HepG2 (cell line): ENCODE data around the gene MAP1LC3A. TPM values are rescaled to one million over a fixed set of nuclear protein-coding genes. Genes with fewer than 3 reads are reported as not detected.

Source experiments
- ATAC-seq: fragments of 200-7000 bp; cut with Tn5 transposase; 3 replicates; pipeline ENCODE4 v1.9.1; 2020; ENCODE audit warnings: mild to moderate bottlenecking, moderate library complexity
- BruUV-seq: library from RNA; stranded (reverse); fragments of 400-500 nt; replicated peaks from 2 replicates; lab custom pipeline; 2021; lab: Mats Ljungman, UMichigan
- CTCF ChIA-PET: fragments of 300-600 bp; formaldehyde crosslinking; extraction: SDS; loops from one replicate; lab custom pipeline; 2021; ENCODE audit warnings: low total read pairs, inconsistent platforms, low intra/inter-chr PET ratio; lab: Yijun Ruan, JAX
- POLR2A ChIA-PET: fragments of 350-600 bp; sonication (Branson Sonifier 250); formaldehyde crosslinking; loops from one replicate; lab custom pipeline; 2020; ENCODE audit warnings: antibody characterized with exemption, inconsistent platforms; lab: Yijun Ruan, JAX
- DNase-seq: peaks from one replicate; pipeline ENCODE4 v3.0.0-alpha.2; 2015; ENCODE audit warnings: low spot score
- FAIRE-seq: peaks from 3 replicates; lab custom pipeline; 2011; peaks lifted over from hg19 to GRCh38; lab: Jason Lieb, UNC
- H2AFZ ChIP-seq: one replicate; pipeline ENCODE4 v1.6.1; 2011; ENCODE audit warnings: low read length, inconsistent platforms
- H3K27ac ChIP-seq: fragments of 300-600 bp; 3 replicates; pipeline ENCODE4 v1.8.0; 2011; ENCODE audit warnings: mixed run types, mild to moderate bottlenecking, mixed read lengths, low read length, inconsistent platforms; ENCODE audit not compliant: insufficient read depth; ENCODE audit errors: extremely low read length
- H3K27me3 ChIP-seq, 2 experiments: fragments of 200-600 bp in 1 of 2; 2 replicates in 1 of 2; 3 replicates in 1 of 2; pipeline versions ENCODE4 v1.6.0 to v1.8.0; 2011; ENCODE audit warnings: low read length in 2 of 2, mild to moderate bottlenecking in 2 of 2, moderate library complexity in 2 of 2, inconsistent platforms in 1 of 2; ENCODE audit not compliant: insufficient read depth in 2 of 2, control insufficient read depth in 1 of 2
- H3K36me3 ChIP-seq, 2 experiments: fragments of 200-600 bp in 1 of 2; replicated peaks in 1 of 2; 2 replicates in 1 of 2; 3 replicates in 1 of 2; pipeline versions ENCODE4 v1.5.1 to v1.8.0; 2011; ENCODE audit warnings: low read length in 2 of 2, inconsistent platforms in 1 of 2; ENCODE audit not compliant: insufficient read depth in 2 of 2, control insufficient read depth in 1 of 2
- H3K4me1 ChIP-seq: 2 replicates; pipeline ENCODE4 v1.5.1; 2012; ENCODE audit warnings: low read length, inconsistent platforms; ENCODE audit not compliant: insufficient read depth
- H3K4me2 ChIP-seq: 2 replicates; pipeline ENCODE4 v1.6.0; 2011; ENCODE audit warnings: low read depth, low read length, inconsistent platforms
- H3K4me3 ChIP-seq, 3 experiments: fragments of 200-600 bp in 1 of 3; sonication (generic), shearing (Covaris generic) in 1 of 3; replicated peaks in 1 of 3; 2 replicates each; pipeline ENCODE4 v1.5.1; 2011 to 2016; ENCODE audit warnings: low read length in 3 of 3, inconsistent platforms in 2 of 3, low read depth in 2 of 3, mild to moderate bottlenecking in 2 of 3, control low read depth in 1 of 3, mixed read lengths in 1 of 3; ENCODE audit not compliant: insufficient read depth in 1 of 3
- H3K79me2 ChIP-seq: one replicate; pipeline ENCODE4 v1.6.1; 2011; ENCODE audit warnings: low read length, inconsistent platforms; ENCODE audit not compliant: insufficient read depth
- H3K9ac ChIP-seq: 2 replicates; pipeline ENCODE4 v1.6.0; 2011; ENCODE audit warnings: mild to moderate bottlenecking, low read depth, low read length, inconsistent platforms; ENCODE audit not compliant: insufficient read depth
- H3K9me3 ChIP-seq: 2 replicates; pipeline ENCODE4 v1.5.1; 2012; ENCODE audit warnings: mild to moderate bottlenecking, low read length
- H4K20me1 ChIP-seq: 2 replicates; pipeline ENCODE4 v1.6.0; 2011; ENCODE audit warnings: inconsistent platforms, mild to moderate bottlenecking, low read length, moderate library complexity; ENCODE audit not compliant: insufficient read depth
- HDAC6 ChIP-seq: fragments of 200-600 bp; sonication (generic); IDR thresholded peaks from 2 replicates; pipeline ENCODE4 v1.7.0; 2017; ENCODE audit warnings: mild to moderate bottlenecking, antibody characterized with exemption, low read length, low read depth
- MTF2 ChIP-seq: sonication (generic); formaldehyde crosslinking; IDR thresholded peaks from 2 replicates; pipeline ENCODE4 v1.5.0; 2020; ENCODE audit warnings: missing genetic modification reagents, borderline replicate concordance
- POLR2AphosphoS5 ChIP-seq: IDR thresholded peaks from 2 replicates; pipeline ENCODE4 v1.6.1; 2012; ENCODE audit warnings: low read depth, low read length
- ZNF790 ChIP-seq: sonication (generic); formaldehyde crosslinking; IDR thresholded peaks from 2 replicates; pipeline ENCODE4 v1.8.0; 2022; ENCODE audit warnings: missing genetic modification reagents, mild to moderate bottlenecking, borderline replicate concordance
- ZSCAN20 ChIP-seq: sonication (generic); formaldehyde crosslinking; IDR thresholded peaks from 2 replicates; pipeline ENCODE4 v1.4.0; 2020; ENCODE audit warnings: missing genetic modification reagents, mild to moderate bottlenecking, borderline replicate concordance
- WGBS: methylation state at CpG from one replicate; pipeline ENCODE4 v1.1.6; 2017; ENCODE audit warnings: low lambda C conversion rate; 5-methylcytosine and 5-hydroxymethylcytosine counted together
- in situ Hi-C: cut with HindIII; loops from 2 replicates; pipeline ENCODE4 v1.10.0; 2017; ENCODE audit warnings: low pct_unique_long_range_greater_than_20kb; ENCODE audit not compliant: extremely low pct_ligation_motif_present
- intact Hi-C: fragments of 100-400 bp; cut with micrococcal nuclease; formaldehyde crosslinking; loops from one replicate; pipeline ENCODE4 v1.10.0; 2022; ENCODE audit not compliant: unreplicated experiment
- polyA plus RNA-seq, 8 experiments: library from polyadenylated mRNA; depleted of rRNA in 3 of 8; stranded (reverse) in 7 of 8; unstranded in 1 of 8; fragments of >200 nt; fragmentation: Illumina TruSeq in 4 of 8; extraction: Trizol in 4 of 8; gene quantifications; 2 replicates each; pipeline versions ENCODE4 v1.2.1 to v1.2.3, GENCODE V29; 2011 to 2016; ENCODE audit warnings: low read depth in 4 of 8, missing spikeins in 1 of 8, mixed read lengths in 1 of 8; ENCODE audit not compliant: insufficient read depth in 1 of 8
- total RNA-seq, 5 experiments: library from RNA; depleted of rRNA; stranded (reverse); fragments of >200 nt; fragmentation: Illumina TruSeq; extraction: Trizol; gene quantifications; 2 replicates each; pipeline ENCODE4 v1.2.3, GENCODE V29; 2016; ENCODE audit warnings: low read depth in 1 of 5
- TF ChIP-seq, protein P1 (sequence below): sonication (generic); formaldehyde crosslinking; IDR thresholded peaks from 2 replicates; pipeline ENCODE4 v1.5.1; 2020; ENCODE audit warnings: mild to moderate bottlenecking, missing genetic modification reagents, borderline replicate concordance

Gene MAP1LC3A
- total and polyA plus RNA-seq, 2 of the 13 experiments (the other 11 are each of a cell fraction or from before 2014, with no cell fraction given): not detected

DNA sequence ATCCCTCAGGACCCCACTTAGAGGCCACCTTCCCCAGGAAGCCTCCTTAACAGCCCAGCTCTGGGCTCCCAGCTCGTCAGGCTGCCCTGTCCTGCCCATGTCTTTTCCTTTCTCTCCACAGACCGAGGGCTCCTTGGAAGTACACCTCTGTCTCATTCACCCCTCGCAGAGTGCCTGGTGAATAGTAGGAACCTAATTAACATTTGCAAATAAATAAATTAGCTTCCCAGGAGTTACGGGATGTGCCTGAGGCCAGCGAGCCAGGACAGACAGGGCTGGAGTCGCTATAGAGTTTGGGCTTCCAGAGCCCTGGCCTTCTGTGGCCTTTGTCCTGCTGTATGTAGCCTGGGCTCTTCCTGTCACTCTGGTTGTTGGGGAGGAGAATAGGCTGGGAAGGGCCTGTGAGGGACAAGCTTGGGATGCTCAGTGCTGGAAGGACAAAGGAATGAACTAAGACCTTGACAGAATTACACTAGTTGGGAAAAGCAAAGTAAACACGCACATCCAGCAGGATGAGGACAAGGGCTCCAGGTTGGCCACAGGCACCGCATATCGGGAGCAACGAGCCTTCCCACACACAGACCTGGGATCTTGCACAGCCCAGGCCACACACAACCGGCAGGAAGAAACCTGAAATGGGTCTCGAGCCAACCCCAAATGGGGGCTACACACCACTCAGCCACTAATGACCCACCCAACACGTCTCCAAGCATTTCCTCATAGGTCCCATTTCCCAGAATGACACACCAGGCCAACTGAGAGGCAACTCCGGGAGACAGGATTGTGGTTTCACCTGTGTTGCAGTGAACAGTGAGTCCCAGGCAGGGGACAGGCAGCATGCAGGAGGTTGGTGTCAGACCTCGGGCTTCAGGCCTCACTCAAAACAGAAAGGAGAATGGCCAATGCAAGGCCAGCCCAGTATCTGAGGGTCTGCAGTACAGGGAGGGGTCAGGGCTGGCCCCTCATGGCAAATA is 9.7 kb downstream of the MAP1LC3A start (continued):
- TF ChIP-seq HDAC6 (no peak), POLR2AphosphoS5 (no peak)

GRCh38 chr20:34569598-34569997 is 11.1 kb downstream of the MAP1LC3A start:
- Histone ChIP-seq H3K79me2 (no peaks in the 10 kb centered on the region), H3K4me3 (no peak overlapping the region), H3K4me1 (peaks cover 7% of the 10 kb centered on the region; the same call in 1 of the 2 replicates), H3K4me2 (no peak overlapping the region), H3K36me3 (peaks cover 33 to 59% of the 10 kb centered on the region in 2 experiments), H3K27me3 (no peaks in the 10 kb centered on the region), H3K9ac (no peak overlapping the region), H3K9me3 (no peaks in the 10 kb centered on the region), H4K20me1 (no peaks in the 10 kb centered on the region), H2AFZ (no peak overlapping the region), H3K27ac (no peak overlapping the region)
- in situ Hi-C loops: no loop called here
- DNase-seq (no peak), FAIRE-seq (no peak), ATAC-seq (no peak)
- intact Hi-C loops: no loop called here
- 97% methylated on average over 2 of the region's 2 CpGs for WGBS
- no peak for TF ChIP-seq MTF2 (CRISPR knock-in tag)
- no peak for TF ChIP-seq ZNF790 (CRISPR knock-in tag)
- TF ChIP-seq ZSCAN20 (CRISPR knock-in tag): no peak
- TF ChIP-seq, protein P1, sequence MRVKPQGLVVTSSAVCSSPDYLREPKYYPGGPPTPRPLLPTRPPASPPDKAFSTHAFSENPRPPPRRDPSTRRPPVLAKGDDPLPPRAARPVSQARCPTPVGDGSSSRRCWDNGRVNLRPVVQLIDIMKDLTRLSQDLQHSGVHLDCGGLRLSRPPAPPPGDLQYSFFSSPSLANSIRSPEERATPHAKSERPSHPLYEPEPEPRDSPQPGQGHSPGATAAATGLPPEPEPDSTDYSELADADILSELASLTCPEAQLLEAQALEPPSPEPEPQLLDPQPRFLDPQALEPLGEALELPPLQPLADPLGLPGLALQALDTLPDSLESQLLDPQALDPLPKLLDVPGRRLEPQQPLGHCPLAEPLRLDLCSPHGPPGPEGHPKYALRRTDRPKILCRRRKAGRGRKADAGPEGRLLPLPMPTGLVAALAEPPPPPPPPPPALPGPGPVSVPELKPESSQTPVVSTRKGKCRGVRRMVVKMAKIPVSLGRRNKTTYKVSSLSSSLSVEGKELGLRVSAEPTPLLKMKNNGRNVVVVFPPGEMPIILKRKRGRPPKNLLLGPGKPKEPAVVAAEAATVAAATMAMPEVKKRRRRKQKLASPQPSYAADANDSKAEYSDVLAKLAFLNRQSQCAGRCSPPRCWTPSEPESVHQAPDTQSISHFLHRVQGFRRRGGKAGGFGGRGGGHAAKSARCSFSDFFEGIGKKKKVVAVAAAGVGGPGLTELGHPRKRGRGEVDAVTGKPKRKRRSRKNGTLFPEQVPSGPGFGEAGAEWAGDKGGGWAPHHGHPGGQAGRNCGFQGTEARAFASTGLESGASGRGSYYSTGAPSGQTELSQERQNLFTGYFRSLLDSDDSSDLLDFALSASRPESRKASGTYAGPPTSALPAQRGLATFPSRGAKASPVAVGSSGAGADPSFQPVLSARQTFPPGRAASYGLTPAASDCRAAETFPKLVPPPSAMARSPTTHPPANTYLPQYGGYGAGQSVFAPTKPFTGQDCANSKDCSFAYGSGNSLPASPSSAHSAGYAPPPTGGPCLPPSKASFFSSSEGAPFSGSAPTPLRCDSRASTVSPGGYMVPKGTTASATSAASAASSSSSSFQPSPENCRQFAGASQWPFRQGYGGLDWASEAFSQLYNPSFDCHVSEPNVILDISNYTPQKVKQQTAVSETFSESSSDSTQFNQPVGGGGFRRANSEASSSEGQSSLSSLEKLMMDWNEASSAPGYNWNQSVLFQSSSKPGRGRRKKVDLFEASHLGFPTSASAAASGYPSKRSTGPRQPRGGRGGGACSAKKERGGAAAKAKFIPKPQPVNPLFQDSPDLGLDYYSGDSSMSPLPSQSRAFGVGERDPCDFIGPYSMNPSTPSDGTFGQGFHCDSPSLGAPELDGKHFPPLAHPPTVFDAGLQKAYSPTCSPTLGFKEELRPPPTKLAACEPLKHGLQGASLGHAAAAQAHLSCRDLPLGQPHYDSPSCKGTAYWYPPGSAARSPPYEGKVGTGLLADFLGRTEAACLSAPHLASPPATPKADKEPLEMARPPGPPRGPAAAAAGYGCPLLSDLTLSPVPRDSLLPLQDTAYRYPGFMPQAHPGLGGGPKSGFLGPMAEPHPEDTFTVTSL (CRISPR knock-in tag): no peak
- no TSS peak for BruUV-seq
- ChIA-PET POLR2A (no interaction called here), CTCF (no interaction called here)
